Tibial artery (tissue), 4 donors: ENCODE measurements around the gene CES2.

Source experiments
- DNase-seq, 2 donors: peaks; one replicate each; pipeline ENCODE4 v3.0.0-alpha.2; 2019
- H3K27ac ChIP-seq, 2 donors: fragments of 200-600 bp; sonication (generic) in 1 of 2; 1 replicate in 1 of 2; 2 replicates in 1 of 2; pipeline ENCODE4 v1.5.1; 2018 to 2019; ENCODE audit warnings: mild to moderate bottlenecking in 1 of 2
- H3K27me3 ChIP-seq, 2 donors: fragments of 200-600 bp; sonication (generic) in 1 of 2; one replicate each; pipeline versions ENCODE4 v1.5.1 to v1.6.0; 2016 to 2019
- H3K36me3 ChIP-seq, 3 donors: fragments of 200-600 bp; sonication (generic) in 2 of 3; one replicate each; pipeline ENCODE4 v1.5.1; 2016 to 2019; ENCODE audit warnings: mild to moderate bottlenecking in 2 of 3
- H3K4me1 ChIP-seq, 4 donors: fragments of 200-600 bp; sonication (generic) in 2 of 4; 1 replicate in 3 of 4; 2 replicates in 1 of 4; pipeline ENCODE4 v1.5.1; 2016 to 2019
- H3K4me3 ChIP-seq, 2 donors: fragments of 200-600 bp; sonication (generic) in 1 of 2; 1 replicate in 1 of 2; 2 replicates in 1 of 2; pipeline ENCODE4 v1.5.1; 2018 to 2019; ENCODE audit warnings: mild to moderate bottlenecking in 2 of 2
- H3K9me3 ChIP-seq, 3 donors: fragments of 200-600 bp; sonication (generic) in 1 of 3; one replicate each; pipeline ENCODE4 v1.5.1; 2016 to 2019
- intact Hi-C: fragments of 100-400 bp; cut with DNase I; formaldehyde crosslinking; loops from one replicate; pipeline ENCODE4 v1.15.0; 2023; ENCODE audit warnings: low total_unique reads
- TF ChIP-seq, protein P1 (sequence below), 2 experiments: fragments of 200-600 bp in 1 of 2; fragments of 450-650 bp in 1 of 2; IDR thresholded peaks; one replicate each; pipeline ENCODE4 v1.5.1; 2017 to 2019; ENCODE audit warnings: antibody characterized with exemption in 2 of 2, mild to moderate bottlenecking in 1 of 2, moderate library complexity in 1 of 2

Gene CES2

DNA sequence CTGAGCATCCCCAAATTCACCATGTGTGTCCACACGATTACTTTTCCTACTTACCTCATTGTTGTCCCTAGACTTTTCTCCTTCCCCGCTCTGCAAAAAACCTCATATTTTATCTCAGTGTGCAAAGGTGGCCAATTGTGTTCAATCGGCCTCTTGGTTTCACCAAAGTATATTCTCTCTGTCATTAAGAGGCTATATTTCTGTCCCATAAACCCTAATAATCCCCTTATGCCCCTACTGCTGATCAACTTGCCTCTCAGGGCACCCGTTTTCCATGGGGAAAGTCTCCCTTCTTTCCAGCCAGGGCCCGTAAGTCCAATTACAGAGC, 11.6 kb downstream of the CES2 start:
- Histone ChIP-seq H3K27ac (no peak overlapping the region), H3K9me3 (no peaks in the 10 kb centered on the region), H3K27me3 (no peaks in the 10 kb centered on the region), H3K4me3 (no peak overlapping the region), H3K4me1 (peaks cover 0 to 17% (median 13%) of the 10 kb centered on the region in 4 donors), H3K36me3 (peaks cover 7 to 21% (median 19%) of the 10 kb centered on the region in 3 donors)
- intact Hi-C loops = no loop called here
- DNase-seq = no peak
- TF ChIP-seq, protein P1, sequence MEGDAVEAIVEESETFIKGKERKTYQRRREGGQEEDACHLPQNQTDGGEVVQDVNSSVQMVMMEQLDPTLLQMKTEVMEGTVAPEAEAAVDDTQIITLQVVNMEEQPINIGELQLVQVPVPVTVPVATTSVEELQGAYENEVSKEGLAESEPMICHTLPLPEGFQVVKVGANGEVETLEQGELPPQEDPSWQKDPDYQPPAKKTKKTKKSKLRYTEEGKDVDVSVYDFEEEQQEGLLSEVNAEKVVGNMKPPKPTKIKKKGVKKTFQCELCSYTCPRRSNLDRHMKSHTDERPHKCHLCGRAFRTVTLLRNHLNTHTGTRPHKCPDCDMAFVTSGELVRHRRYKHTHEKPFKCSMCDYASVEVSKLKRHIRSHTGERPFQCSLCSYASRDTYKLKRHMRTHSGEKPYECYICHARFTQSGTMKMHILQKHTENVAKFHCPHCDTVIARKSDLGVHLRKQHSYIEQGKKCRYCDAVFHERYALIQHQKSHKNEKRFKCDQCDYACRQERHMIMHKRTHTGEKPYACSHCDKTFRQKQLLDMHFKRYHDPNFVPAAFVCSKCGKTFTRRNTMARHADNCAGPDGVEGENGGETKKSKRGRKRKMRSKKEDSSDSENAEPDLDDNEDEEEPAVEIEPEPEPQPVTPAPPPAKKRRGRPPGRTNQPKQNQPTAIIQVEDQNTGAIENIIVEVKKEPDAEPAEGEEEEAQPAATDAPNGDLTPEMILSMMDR (IDR thresholded peaks at IDR 0.05) = no peak

DNA sequence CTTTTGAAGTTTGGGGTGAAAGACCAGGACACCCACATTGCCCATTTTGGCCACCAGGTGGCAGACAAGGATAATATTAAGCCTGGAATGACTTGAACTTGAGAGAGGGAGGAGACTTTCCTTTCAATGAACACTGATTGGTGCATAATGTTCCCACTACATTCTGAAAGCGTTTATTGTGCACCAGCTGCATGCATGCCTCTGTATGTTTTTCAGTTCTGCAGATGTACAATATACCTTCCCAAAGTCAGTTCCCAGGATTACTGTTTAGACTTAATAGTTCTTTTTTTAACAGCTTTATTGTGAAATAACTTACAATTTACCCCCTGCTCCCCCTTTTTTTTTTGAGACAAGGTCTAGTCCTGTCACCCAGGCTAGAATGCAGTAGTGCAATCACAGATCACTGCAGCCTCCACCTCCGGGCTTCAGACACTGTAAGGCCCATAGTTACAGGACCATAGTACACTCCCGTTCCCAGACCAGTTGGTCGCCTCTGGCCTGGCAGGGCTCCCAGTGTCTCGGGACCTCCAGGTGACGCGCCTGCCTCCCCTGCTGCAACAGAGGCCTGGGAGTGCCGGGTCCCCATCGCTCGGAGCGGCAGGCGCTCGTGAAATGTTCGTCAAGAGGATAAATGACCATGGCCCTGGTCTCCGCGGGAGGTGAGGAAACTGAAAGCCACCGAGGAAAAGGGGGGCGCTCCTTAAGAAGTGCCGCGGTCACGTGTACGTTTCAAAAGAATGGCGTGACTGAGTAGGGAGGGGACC, 12.2 kb downstream of the CES2 start:
- intact Hi-C loops = no loop called here

DNA sequence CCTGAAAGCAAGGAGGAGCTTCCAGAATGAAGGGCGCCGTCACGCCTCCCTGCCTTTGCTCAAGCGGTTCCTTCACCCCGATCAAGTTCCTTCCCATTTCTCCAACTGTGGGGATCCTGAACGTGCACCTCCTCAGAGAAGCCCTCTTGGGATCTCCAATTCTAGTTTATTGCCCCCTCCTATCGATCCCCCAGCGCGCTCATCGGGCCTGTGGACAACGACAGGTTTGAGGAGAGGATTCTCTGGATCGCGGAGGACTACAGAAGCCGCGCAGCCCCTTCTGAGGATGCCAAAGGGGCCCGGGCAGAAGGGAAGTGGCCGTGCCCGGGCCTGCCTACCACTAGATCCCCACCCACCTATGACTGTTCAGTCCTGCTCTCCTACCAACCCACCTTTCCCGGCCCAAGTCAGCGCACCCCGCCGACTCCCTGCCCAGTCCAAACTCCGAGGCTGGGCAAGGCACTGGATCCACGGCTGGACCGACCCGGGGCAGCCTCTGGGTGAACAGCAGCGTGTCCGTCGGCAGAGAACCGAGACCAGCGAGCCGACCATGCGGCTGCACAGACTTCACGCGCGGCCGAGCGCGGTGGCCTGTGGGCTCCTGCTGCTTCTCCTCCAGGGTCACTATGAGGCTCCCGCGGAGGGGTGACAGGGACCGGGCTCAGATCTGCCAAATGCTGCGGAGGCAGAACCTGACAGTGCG, 13.0 kb downstream of the CES2 start:
- DNase-seq = no peak
- TF ChIP-seq, protein P1 (IDR thresholded peaks at IDR 0.05) = no peak
- H3K4me3 ChIP-seq = peak overlapping the region; percentile 53 to 54
- H3K27me3 ChIP-seq = no peaks in the 10 kb centered on the region
- intact Hi-C loops = no loop called here
- H3K9me3 ChIP-seq = no peaks in the 10 kb centered on the region
- H3K27ac ChIP-seq = peak overlapping the region; percentile 12 to 40
- H3K4me1 ChIP-seq = peaks cover 0 to 17% (median 13%) of the 10 kb centered on the region in 4 donors
- H3K36me3 ChIP-seq = peaks cover 0 to 8% (median 7%) of the 10 kb centered on the region in 3 donors

More for the DNA sequence above, 12.2 kb downstream of the CES2 start:
- peak; percentile 86 to 91 for DNase-seq
- TF ChIP-seq, protein P1 (IDR thresholded peaks at IDR 0.05) = peak; percentile 81 to 92
- Histone ChIP-seq H3K27me3 (no peaks in the 10 kb centered on the region), H3K9me3 (no peaks in the 10 kb centered on the region), H3K36me3 (peaks cover 1 to 16% (median 14%) of the 10 kb centered on the region in 3 donors), H3K4me3 (peak overlapping the region; percentile 53 to 54), H3K27ac (peak overlapping the region in 1 of 2 donors; percentile 40), H3K4me1 (peaks cover 0 to 17% (median 13%) of the 10 kb centered on the region in 4 donors)

DNA sequence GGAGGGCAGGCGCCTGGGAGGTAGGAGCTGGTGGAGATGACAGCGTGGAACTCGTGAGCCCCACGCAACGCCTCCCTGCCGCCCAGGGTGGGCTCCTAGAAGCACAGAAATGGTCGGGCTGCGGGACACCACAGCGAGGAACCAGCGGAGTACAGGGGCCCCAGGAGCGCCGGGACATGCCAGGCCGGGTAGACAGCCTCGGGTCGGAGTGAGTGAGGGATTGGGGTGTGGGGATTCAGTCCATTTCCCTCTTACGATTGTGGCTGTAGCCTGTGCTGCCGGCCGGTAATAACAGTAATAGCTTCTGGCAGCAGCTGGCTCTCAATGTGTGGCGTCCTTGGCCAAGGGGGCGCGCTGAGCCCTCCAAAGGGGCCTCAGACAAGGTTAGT, 13.5 kb downstream of the CES2 start:
- intact Hi-C loops = no loop called here
- TF ChIP-seq, protein P1 (IDR thresholded peaks at IDR 0.05) = no peak

DNA sequence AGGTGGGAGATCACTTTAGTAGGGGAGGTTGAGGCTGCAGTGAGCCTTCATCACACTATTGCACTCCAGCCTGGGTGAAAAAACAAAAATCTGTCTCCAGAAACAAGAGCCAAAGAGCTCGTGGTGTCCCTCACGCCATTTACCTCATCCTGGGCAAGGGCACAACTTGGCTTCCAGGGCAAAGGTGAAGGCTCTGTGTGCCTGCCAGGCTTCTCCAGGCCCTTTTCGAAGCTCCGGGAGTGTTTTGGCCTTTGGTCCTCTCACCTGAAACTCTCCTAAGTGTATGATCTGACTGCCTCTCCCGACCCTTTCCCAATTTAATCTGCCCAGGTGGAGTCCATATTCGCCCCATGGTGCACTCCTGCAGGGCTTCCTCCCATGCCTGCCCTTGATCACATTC, 14.2 kb downstream of the CES2 start:
- TF ChIP-seq, protein P1 (IDR thresholded peaks at IDR 0.05) = no peak
- Histone ChIP-seq H3K36me3 (no peaks in the 10 kb centered on the region), H3K27ac (no peak overlapping the region), H3K9me3 (no peaks in the 10 kb centered on the region), H3K27me3 (no peaks in the 10 kb centered on the region), H3K4me3 (no peak overlapping the region), H3K4me1 (peaks cover 0 to 17% (median 13%) of the 10 kb centered on the region in 4 donors)
- DNase-seq = no peak
- intact Hi-C loops = no loop called here

More for the DNA sequence above, 13.5 kb downstream of the CES2 start:
- Histone ChIP-seq H3K4me1 (peaks cover 0 to 17% (median 13%) of the 10 kb centered on the region in 4 donors), H3K27ac (peak overlapping the region in 1 of 2 donors; percentile 40), H3K9me3 (no peaks in the 10 kb centered on the region), H3K27me3 (no peaks in the 10 kb centered on the region), H3K36me3 (peaks cover 0 to 2% (median 2%) of the 10 kb centered on the region in 3 donors), H3K4me3 (peak overlapping the region; percentile 53 to 54)
- no peak for DNase-seq
